H1 (cell line): ENCODE measurements around the gene CTSH. TPM values are rescaled to one million over a fixed set of nuclear protein-coding genes. Genes with fewer than 3 reads are reported as not detected.

Source experiments
- E2F6 ChIP-seq: IDR thresholded peaks from 2 replicates; pipeline ENCODE4 v1.6.1; 2012; ENCODE audit warnings: inconsistent platforms
- POLR2AphosphoS5 ChIP-seq: IDR thresholded peaks from 2 replicates; pipeline ENCODE4 v1.6.1; 2011; ENCODE audit warnings: low read depth, low read length
- polyA plus RNA-seq, 7 experiments: library from polyadenylated mRNA; depleted of rRNA in 3 of 7; stranded (reverse) in 5 of 7; unstranded in 2 of 7; fragments of >200 nt in 5 of 7; fragments of 200-250 nt in 2 of 7; gene quantifications; 1 replicate in 5 of 7; 2 replicates in 1 of 7; 4 replicates in 1 of 7; pipeline versions ENCODE4 v1.2.1 to v1.2.3, GENCODE V29; 2011 to 2013; ENCODE audit warnings: missing spikeins in 2 of 7, mixed read lengths in 2 of 7
- total RNA-seq: library from RNA; stranded (reverse); fragmentation: NEBNext Ultra II Directional; extraction: Animal tissue kit (Norgen Biotek cat#: 25700); gene quantifications from 2 replicates; pipeline ENCODE4 v1.2.1, GENCODE V29; 2021

The CTSH gene
- total and polyA plus RNA-seq, 2 of the 8 experiments (the other 6 are each of a cell fraction or from before 2014, with no cell fraction given) = 34.0 to 36.8 TPM

DNA sequence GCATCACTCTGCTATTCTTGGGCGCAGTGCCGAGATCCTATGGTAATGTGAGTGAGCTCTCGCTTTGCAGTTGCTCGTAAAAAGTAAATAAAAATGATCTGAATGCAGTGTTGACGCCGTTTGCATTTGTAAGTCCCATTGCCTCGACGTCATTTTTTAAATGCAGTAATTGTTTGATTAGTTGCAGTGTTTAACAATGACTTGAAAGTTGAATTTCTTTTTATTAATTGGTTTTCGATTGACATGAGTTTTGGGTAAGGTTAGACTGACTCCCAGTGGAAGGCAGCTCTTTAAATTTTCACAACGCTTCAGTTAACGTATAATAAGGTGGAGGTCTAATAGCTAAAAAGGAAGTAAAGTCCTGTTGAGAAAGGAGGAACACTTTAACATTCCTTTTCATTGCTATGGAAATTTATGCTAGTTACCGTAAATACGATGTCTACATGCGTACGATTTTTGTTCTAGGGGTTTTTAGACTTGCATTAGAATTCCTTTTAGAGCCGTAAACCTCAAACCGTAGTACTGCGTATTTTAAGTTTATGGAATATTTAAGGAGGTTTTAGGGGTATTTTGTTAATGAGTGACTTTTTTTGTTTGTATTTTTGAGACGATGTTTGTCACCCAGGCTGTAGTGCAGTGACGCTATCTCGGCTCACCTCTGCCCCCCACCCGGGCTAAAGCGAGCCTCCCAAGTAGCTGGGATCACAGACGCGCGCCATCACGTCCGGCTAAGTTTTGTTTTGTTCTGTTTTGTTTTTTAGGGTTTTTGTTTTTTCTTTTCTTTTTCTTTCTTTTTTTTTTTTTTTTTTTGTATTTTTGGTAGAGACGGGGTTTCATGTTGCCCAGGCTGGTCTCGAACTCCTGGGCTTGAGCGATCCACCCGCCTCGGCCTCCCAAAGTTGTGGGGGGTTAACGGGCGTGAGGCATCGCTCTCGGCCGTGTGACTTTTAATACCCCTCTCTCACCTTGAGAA, 70.8 kb downstream of the CTSH start (continued):
- TF ChIP-seq E2F6 (no peak), POLR2AphosphoS5 (peak; percentile 54; the same call in 1 of the 2 replicates)
- TF ChIP-seq, all 59 proteins: peak for 6
